UCSD-AML1 (cell line): ENCODE measurements around the gene RAB29.

Experiments used
- DNase-seq: peaks from one replicate; lab custom pipeline; 2025; ENCODE audit not compliant: unreplicated experiment; lab: John Stamatoyannopoulos, UW

The RAB29 gene

GRCh38 chr1:205797168-205797567 is 21.9 kb upstream of the RAB29 start:
- no peak for DNase-seq

- DNase-seq, result no peak
Observed at GRCh38 chr1:205794011-205794730, 18.9 kb upstream of the RAB29 start.

- no peak for DNase-seq
Observed at GRCh38 chr1:205792961-205793673, 17.8 kb upstream of the RAB29 start.

- no peak for DNase-seq
Observed at GRCh38 chr1:205792481-205792881, 17.2 kb upstream of the RAB29 start.

GRCh38 chr1:205791568-205792180 is 16.4 kb upstream of the RAB29 start:
- DNase-seq, result peak; percentile 57

- no peak for DNase-seq
Observed at GRCh38 chr1:205787287-205787916, 12.1 kb upstream of the RAB29 start.

- no peak for DNase-seq
Observed at GRCh38 chr1:205786601-205787000, 11.3 kb upstream of the RAB29 start.

GRCh38 chr1:205785446-205785845 is 10.2 kb upstream of the RAB29 start:
- DNase-seq, result no peak

GRCh38 chr1:205783904-205784303 is 8.6 kb upstream of the RAB29 start:
- DNase-seq, result no peak

GRCh38 chr1:205783433-205783795 is 8.1 kb upstream of the RAB29 start:
- no peak for DNase-seq

- DNase-seq, result no peak
Observed at GRCh38 chr1:205782627-205783432, 7.5 kb upstream of the RAB29 start.

GRCh38 chr1:205780335-205780734 is 5.1 kb upstream of the RAB29 start:
- DNase-seq, result no peak

- no peak for DNase-seq
Observed at GRCh38 chr1:205777994-205778393, 2.7 kb upstream of the RAB29 start.

- no peak for DNase-seq
Observed at GRCh38 chr1:205775717-205776056, 405 bp upstream of the RAB29 start.

GRCh38 chr1:205774198-205775014 is 876 bp downstream of the RAB29 start:
- peak; percentile 34 for DNase-seq

GRCh38 chr1:205772607-205773032 is 2.7 kb downstream of the RAB29 start:
- no peak for DNase-seq

- DNase-seq, result no peak
Observed at GRCh38 chr1:205770618-205771017, 4.7 kb downstream of the RAB29 start.

- DNase-seq, result no peak
Observed at GRCh38 chr1:205769641-205770365, 5.5 kb downstream of the RAB29 start.

- DNase-seq, result no peak
Observed at GRCh38 chr1:205767248-205767647, 8.0 kb downstream of the RAB29 start.

- DNase-seq, result no peak
Observed at GRCh38 chr1:205766570-205766969, 8.7 kb downstream of the RAB29 start.
